IMR-90 (cell line): Measurements from ENCODE around the gene ZNF385B. TPM values are rescaled to one million over a fixed set of nuclear protein-coding genes. Genes with fewer than 3 reads are reported as not detected.

Experiments
- ATAC-seq: fragments of 200-7000 bp; cut with Tn5 transposase; 2 replicates; pipeline ENCODE4 v1.9.1; 2020; ENCODE audit warnings: low read depth, mild to moderate bottlenecking, moderate library complexity
- BruUV-seq: library from RNA; stranded (reverse); fragments of 400-500 nt; replicated peaks from 2 replicates; lab custom pipeline; 2021; lab: Mats Ljungman, UMichigan
- CTCF ChIA-PET: fragments of 300-600 bp; formaldehyde crosslinking; extraction: SDS; loops from one replicate; lab custom pipeline; 2021; ENCODE audit warnings: antibody characterized with exemption; lab: Yijun Ruan, JAX
- POLR2A ChIA-PET: fragments of 300-600 bp; sonication (Branson Sonifier 250); formaldehyde crosslinking; loops from one replicate; lab custom pipeline; 2022; ENCODE audit warnings: antibody characterized with exemption; ENCODE audit not compliant: unreplicated experiment; lab: Charles Lee
- DNase-seq: peaks from one replicate; pipeline ENCODE4 v3.0.0; 2013
- H2AFZ ChIP-seq: replicated peaks from 2 replicates; pipeline ENCODE3; 2013; ENCODE audit warnings: low read length, mild to moderate bottlenecking; ENCODE audit not compliant: poor library complexity
- H2AK5ac ChIP-seq: 2 replicates; pipeline ENCODE4 v1.6.1; 2013; ENCODE audit warnings: low read depth, low read length, inconsistent platforms
- H2AK9ac ChIP-seq: replicated peaks from 2 replicates; pipeline ENCODE3; 2013; ENCODE audit warnings: mild to moderate bottlenecking, low read depth, low read length, moderate library complexity; ENCODE audit not compliant: poor library complexity
- H2BK120ac ChIP-seq: 2 replicates; pipeline ENCODE4 v1.6.1; 2013; ENCODE audit warnings: low read depth, low read length, inconsistent platforms
- H2BK15ac ChIP-seq: 3 replicates; pipeline ENCODE4 v1.6.1; 2013; ENCODE audit warnings: low read depth, low read length, inconsistent platforms
- H2BK20ac ChIP-seq: 2 replicates; pipeline ENCODE4 v1.6.1; 2013; ENCODE audit warnings: low read depth, mild to moderate bottlenecking, inconsistent platforms, low read length, moderate library complexity
- H2BK5ac ChIP-seq: 2 replicates; pipeline ENCODE4 v1.6.1; 2013; ENCODE audit warnings: mild to moderate bottlenecking, low read depth, low read length, inconsistent platforms; ENCODE audit not compliant: poor library complexity, severe bottlenecking
- H3K14ac ChIP-seq: replicated peaks from 2 replicates; pipeline ENCODE4 v1.6.1; 2013; ENCODE audit warnings: low read depth, low read length, inconsistent platforms
- H3K18ac ChIP-seq: 2 replicates; pipeline ENCODE4 v1.6.1; 2013; ENCODE audit warnings: low read depth, low read length, control low read depth
- H3K23ac ChIP-seq: 2 replicates; pipeline ENCODE4 v1.6.1; 2013; ENCODE audit warnings: low read depth, low read length, inconsistent platforms
- H3K27ac ChIP-seq: 2 replicates; pipeline ENCODE4 v1.5.1; 2013; ENCODE audit warnings: mild to moderate bottlenecking, control low read depth, low read length; ENCODE audit not compliant: insufficient read depth
- H3K27me3 ChIP-seq: 2 replicates; pipeline ENCODE4 v1.6.1; 2013; ENCODE audit warnings: low read length; ENCODE audit not compliant: control insufficient read depth, insufficient read depth
- H3K36me3 ChIP-seq: 2 replicates; pipeline ENCODE4 v1.6.1; 2013; ENCODE audit warnings: low read length, mixed read lengths; ENCODE audit not compliant: control insufficient read depth, insufficient read depth
- H3K4ac ChIP-seq: 2 replicates; pipeline ENCODE4 v1.6.1; 2013; ENCODE audit warnings: low read depth, low read length, inconsistent platforms
- H3K4me1 ChIP-seq: 2 replicates; pipeline ENCODE4 v1.6.1; 2013; ENCODE audit warnings: low read length, mixed read lengths; ENCODE audit not compliant: control insufficient read depth, insufficient read depth
- H3K4me2 ChIP-seq: 2 replicates; pipeline ENCODE4 v1.6.1; 2013; ENCODE audit warnings: low read depth, mild to moderate bottlenecking, control low read depth, low read length, moderate library complexity
- H3K4me3 ChIP-seq: 2 replicates; pipeline ENCODE4 v1.5.1; 2013; ENCODE audit warnings: low read depth, mild to moderate bottlenecking, control low read depth, low read length, moderate library complexity; ENCODE audit not compliant: insufficient read depth
- H3K56ac ChIP-seq: 2 replicates; pipeline ENCODE4 v1.6.1; 2013; ENCODE audit warnings: low read length, inconsistent platforms; ENCODE audit not compliant: insufficient read depth; ENCODE audit errors: extremely low read depth
- H3K79me1 ChIP-seq, 2 experiments: 2 replicates each; pipeline ENCODE4 v1.6.1; 2013; ENCODE audit warnings: low read length in 2 of 2, inconsistent platforms in 1 of 2, low read depth in 1 of 2
- H3K9ac ChIP-seq: 2 replicates; pipeline ENCODE4 v1.6.1; 2013; ENCODE audit warnings: low read depth, low read length, control low read depth
- H3K9me1 ChIP-seq: 2 replicates; pipeline ENCODE4 v1.6.1; 2013; ENCODE audit warnings: low read length, inconsistent platforms; ENCODE audit not compliant: insufficient read depth
- H3K9me3 ChIP-seq: 2 replicates; pipeline ENCODE4 v1.6.1; 2013; ENCODE audit warnings: low read length; ENCODE audit not compliant: control insufficient read depth, insufficient read depth
- H4K20me1 ChIP-seq: 2 replicates; pipeline ENCODE4 v1.6.1; 2013; ENCODE audit warnings: low read length, inconsistent platforms; ENCODE audit not compliant: insufficient read depth
- H4K5ac ChIP-seq: 2 replicates; pipeline ENCODE4 v1.6.1; 2013; ENCODE audit warnings: mild to moderate bottlenecking, low read depth, low read length, control low read depth
- H4K8ac ChIP-seq, 2 experiments: 2 replicates each; pipeline ENCODE4 v1.6.1; 2013; ENCODE audit warnings: low read depth in 2 of 2, low read length in 2 of 2, control low read depth in 1 of 2, inconsistent platforms in 1 of 2
- H4K91ac ChIP-seq: 2 replicates; pipeline ENCODE4 v1.6.1; 2013; ENCODE audit warnings: low read depth, low read length, inconsistent platforms; ENCODE audit not compliant: insufficient read depth
- CHD1 ChIP-seq: IDR thresholded peaks from 2 replicates; pipeline ENCODE4 v1.6.1; 2012; ENCODE audit warnings: low read depth, low read length, improper control_type of control experiment
- ELK1 ChIP-seq: fragments of 150-350 bp; IDR thresholded peaks from 2 replicates; pipeline ENCODE4 v1.6.1; 2016; ENCODE audit warnings: low read depth, mild to moderate bottlenecking, low read length, moderate library complexity, borderline replicate concordance
- MAFK ChIP-seq: IDR thresholded peaks from 2 replicates; pipeline ENCODE4 v1.6.1; 2012; ENCODE audit warnings: low read depth, low read length, improper control_type of control experiment
- MXI1 ChIP-seq: IDR thresholded peaks from 2 replicates; pipeline ENCODE4 v1.6.1; 2012; ENCODE audit warnings: low read depth, mild to moderate bottlenecking, low read length, moderate library complexity, borderline replicate concordance
- NFE2L2 ChIP-seq: fragments of 150-350 bp; IDR thresholded peaks from 2 replicates; pipeline ENCODE4 v1.6.1; 2016; ENCODE audit warnings: low read depth, mild to moderate bottlenecking, low read length
- RAD21 ChIP-seq: IDR thresholded peaks from 2 replicates; pipeline ENCODE4 v1.6.1; 2012; ENCODE audit warnings: low read length, improper control_type of control experiment
- RFX5 ChIP-seq: IDR thresholded peaks from 2 replicates; pipeline ENCODE4 v1.8.0; 2012; ENCODE audit warnings: low read depth, mild to moderate bottlenecking, low read length, moderate library complexity
- USF2 ChIP-seq: fragments of 150-350 bp; IDR thresholded peaks from 2 replicates; pipeline ENCODE4 v1.6.1; 2017; ENCODE audit warnings: mild to moderate bottlenecking, antibody characterized with exemption, low read length, low read depth
- WGBS, 2 experiments: methylation state at CpG; one replicate each; pipeline versions ENCODE4 v1.1.5 to v1.1.7; 2013; ENCODE audit warnings: missing lambda C conversion rate in 2 of 2; ENCODE audit not compliant: insufficient read length in 1 of 2; ENCODE audit errors: extremely low coverage in 2 of 2; 5-methylcytosine and 5-hydroxymethylcytosine counted together
- dilution Hi-C: fragments of 300-500 bp; cut with HindIII; formaldehyde crosslinking; loops from one replicate; pipeline ENCODE4 v1.14.3; 2018; ENCODE audit warnings: low sequenced_read_pairs; ENCODE audit not compliant: unreplicated experiment
- in situ Hi-C: fragments of 300-500 bp; cut with MboI; formaldehyde crosslinking; loops from 3 replicates; pipeline ENCODE4 v1.14.3; 2019; ENCODE audit warnings: low sequenced_read_pairs, inconsistent platforms, mixed read lengths
- intact Hi-C: fragments of 100-400 bp; cut with micrococcal nuclease; formaldehyde crosslinking; loops from 2 replicates; pipeline ENCODE4 v1.10.0; 2022
- polyA plus RNA-seq, 3 experiments: library from polyadenylated mRNA; depleted of rRNA; stranded (reverse); fragments of >200 nt; gene quantifications; 2 replicates each; pipeline ENCODE4 v1.2.3, GENCODE V29; 2012; ENCODE audit warnings: low replicate concordance in 1 of 3
- total RNA-seq: library from RNA; depleted of rRNA; stranded (reverse); fragments of >200 nt; gene quantifications from 2 replicates; pipeline ENCODE4 v1.2.3, GENCODE V29; 2012

Gene ZNF385B
- total and polyA plus RNA-seq, 2 of the 4 experiments (the other 2 are of a cell fraction) = not detected

- H3K9me1 ChIP-seq = no peaks in the 10 kb centered on the region
- no peak overlapping the region for H3K56ac ChIP-seq
- no peak overlapping the region for H2BK5ac ChIP-seq
- H2AK9ac ChIP-seq = no peak overlapping the region
- no peak overlapping the region for H3K9ac ChIP-seq
- H4K20me1 ChIP-seq = no peaks in the 10 kb centered on the region
- H2BK15ac ChIP-seq = no peak overlapping the region
- H3K36me3 ChIP-seq = no peaks in the 10 kb centered on the region
- H4K91ac ChIP-seq = no peak overlapping the region
- H3K9me3 ChIP-seq = no peaks in the 10 kb centered on the region
- WGBS, 2 experiments = 20% methylated on average over 1 of the region's 4 CpGs; no CpG with 5 or more reads in 1 of the 2 experiments
- no TSS peak for BruUV-seq
- H4K8ac ChIP-seq = no peak overlapping the region
- ATAC-seq (peak; percentile 29; the same call in 1 of the 2 replicates), DNase-seq (no peak)
- H3K79me1 ChIP-seq = no peaks in the 10 kb centered on the region
- H4K5ac ChIP-seq = no peak overlapping the region
- H3K27ac ChIP-seq = no peak overlapping the region
- H2BK20ac ChIP-seq = no peak overlapping the region
- no peak overlapping the region for H3K23ac ChIP-seq
- no peaks in the 10 kb centered on the region for H3K27me3 ChIP-seq
- CTCF ChIA-PET = interaction anchor here (1.4 kb wide), 1 partner anchor 16 kb away, joined by 3 read pairs; no protein-coding TSS in a partner anchor
- H3K18ac ChIP-seq = peak overlapping the region; percentile 44; the same call in 1 of the 2 replicates
- H2BK120ac ChIP-seq = no peak overlapping the region
- H3K14ac ChIP-seq = no peak overlapping the region
- in situ Hi-C loops = no loop called here
- no peak overlapping the region for H3K4me2 ChIP-seq
- dilution Hi-C loops = no loop called here
- no peak overlapping the region for H2AFZ ChIP-seq
- H3K4ac ChIP-seq = no peak overlapping the region
- POLR2A ChIA-PET = no interaction called here
- intact Hi-C loops = no loop called here
- TF ChIP-seq NFE2L2 = no peak
- TF ChIP-seq ELK1 = no peak
- TF ChIP-seq USF2 = no peak
- no peak for TF ChIP-seq RAD21
- no peak for TF ChIP-seq CHD1
- no peak for TF ChIP-seq MXI1
- TF ChIP-seq RFX5 = no peak
- no peak for TF ChIP-seq MAFK
- no peak overlapping the region for H2AK5ac ChIP-seq
- no peak overlapping the region for H3K4me3 ChIP-seq
- H3K4me1 ChIP-seq = peaks cover 8% of the 10 kb centered on the region
These were observed 280.9 kb downstream of the ZNF385B start for GRCh38 chr2:179580378-179581146.
